ENCODE results near the gene MMD2.

MMD2 gene

DNA sequence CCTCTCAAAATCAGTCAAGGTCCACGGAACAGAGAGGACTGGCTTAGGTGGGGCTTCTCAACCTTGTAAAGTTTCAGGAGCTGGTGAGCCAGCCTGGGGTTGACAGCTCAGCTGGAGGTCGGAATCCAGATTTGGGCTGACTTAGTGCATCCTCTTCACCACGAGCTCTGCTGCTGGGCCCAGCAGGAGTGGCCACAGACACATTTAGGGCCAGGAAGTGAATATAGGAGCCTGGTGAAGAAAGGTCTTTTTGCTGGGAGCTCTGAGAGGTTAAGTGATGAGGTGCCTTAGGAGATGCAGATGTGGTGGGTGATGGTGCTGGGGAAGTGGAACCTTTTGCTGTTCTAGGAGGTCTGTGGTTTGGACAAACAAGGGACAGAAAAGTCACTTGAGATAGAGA, 39.3 kb upstream of the MMD2 start:
- Histone ChIP-seq H3K9me2 (replicated peaks; ENCODE audit: insufficient read depth, low read length) (no peaks in the 10 kb centered on the region), H4K20me1 (ENCODE audit: low read depth, low read length) (no peaks in the 10 kb centered on the region), H3K9me3 (ENCODE audit: insufficient read depth, low read length) (no peaks in the 10 kb centered on the region), H3K27me3 (ENCODE audit: low read length) (no peaks in the 10 kb centered on the region), H2AFZ (ENCODE audit: low read depth, low read length, severe bottlenecking) (no peak overlapping the region), H3K36me3 (ENCODE audit: low read length) (no peaks in the 10 kb centered on the region), H3K9ac (ENCODE audit: low read length) (no peak overlapping the region), H3K4me3 (ENCODE audit: insufficient read depth, low read length, poor library complexity, severe bottlenecking) (no peak overlapping the region), H3K4me2 (ENCODE audit: low read depth, low read length, poor library complexity, severe bottlenecking) (no peak overlapping the region), H3F3A (ENCODE audit: insufficient read depth) (no peaks in the 10 kb centered on the region; the same call in 1 of the 2 replicates), H3K27ac (ENCODE audit: low read depth, low read length) (no peak overlapping the region), H3K79me2 (ENCODE audit: insufficient read depth, low read length) (no peaks in the 10 kb centered on the region)
- TF ChIP-seq EZH2phosphoT487 (conservative IDR thresholded peaks at IDR 0.05; ENCODE audit: low read length): no peak
- TF ChIP-seq, protein P1, sequence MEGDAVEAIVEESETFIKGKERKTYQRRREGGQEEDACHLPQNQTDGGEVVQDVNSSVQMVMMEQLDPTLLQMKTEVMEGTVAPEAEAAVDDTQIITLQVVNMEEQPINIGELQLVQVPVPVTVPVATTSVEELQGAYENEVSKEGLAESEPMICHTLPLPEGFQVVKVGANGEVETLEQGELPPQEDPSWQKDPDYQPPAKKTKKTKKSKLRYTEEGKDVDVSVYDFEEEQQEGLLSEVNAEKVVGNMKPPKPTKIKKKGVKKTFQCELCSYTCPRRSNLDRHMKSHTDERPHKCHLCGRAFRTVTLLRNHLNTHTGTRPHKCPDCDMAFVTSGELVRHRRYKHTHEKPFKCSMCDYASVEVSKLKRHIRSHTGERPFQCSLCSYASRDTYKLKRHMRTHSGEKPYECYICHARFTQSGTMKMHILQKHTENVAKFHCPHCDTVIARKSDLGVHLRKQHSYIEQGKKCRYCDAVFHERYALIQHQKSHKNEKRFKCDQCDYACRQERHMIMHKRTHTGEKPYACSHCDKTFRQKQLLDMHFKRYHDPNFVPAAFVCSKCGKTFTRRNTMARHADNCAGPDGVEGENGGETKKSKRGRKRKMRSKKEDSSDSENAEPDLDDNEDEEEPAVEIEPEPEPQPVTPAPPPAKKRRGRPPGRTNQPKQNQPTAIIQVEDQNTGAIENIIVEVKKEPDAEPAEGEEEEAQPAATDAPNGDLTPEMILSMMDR (IDR thresholded peaks at IDR 0.05; ENCODE audit: insufficient read depth, low read length, poor library complexity, severe bottlenecking): no peak

DNA sequence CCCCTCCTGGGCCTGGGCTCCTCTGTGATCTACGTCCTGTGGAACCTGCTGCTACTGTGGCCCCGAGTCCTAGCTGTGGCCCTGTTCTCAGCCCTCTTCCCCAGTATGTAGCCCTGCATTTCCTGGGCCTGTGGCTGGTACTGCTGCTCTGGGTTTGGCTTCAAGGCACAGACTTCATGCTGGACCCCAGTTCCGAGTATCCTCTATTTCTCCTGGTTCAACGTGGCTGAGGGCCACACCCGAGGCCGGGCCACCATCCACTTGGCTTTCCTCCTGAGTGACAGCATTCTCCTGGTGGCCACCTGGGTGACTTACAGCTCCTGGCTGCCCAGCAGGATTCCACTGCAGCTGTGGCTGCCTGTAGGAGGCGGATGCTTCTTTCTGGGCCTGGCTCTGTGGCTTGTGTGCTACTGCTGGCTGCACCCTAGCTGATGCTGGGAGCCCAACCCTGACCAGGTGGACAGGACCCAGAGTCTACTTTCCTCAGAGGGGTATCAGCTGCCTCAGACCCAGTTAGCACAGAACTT, 37.8 kb upstream of the MMD2 start:
- Histone ChIP-seq H3K9ac (ENCODE audit: low read length) (no peak overlapping the region), H3F3A (ENCODE audit: insufficient read depth) (no peaks in the 10 kb centered on the region), H3K27me3 (ENCODE audit: low read length) (no peaks in the 10 kb centered on the region), H2AFZ (ENCODE audit: low read depth, low read length, severe bottlenecking) (no peak overlapping the region), H3K4me3 (ENCODE audit: insufficient read depth, low read length, poor library complexity, severe bottlenecking) (no peak overlapping the region), H3K36me3 (ENCODE audit: low read length) (peaks cover 3% of the 10 kb centered on the region; the same call in 1 of the 2 replicates), H3K27ac (ENCODE audit: low read depth, low read length) (no peak overlapping the region), H3K9me2 (replicated peaks; ENCODE audit: insufficient read depth, low read length) (no peaks in the 10 kb centered on the region), H3K79me2 (ENCODE audit: insufficient read depth, low read length) (no peaks in the 10 kb centered on the region), H4K20me1 (ENCODE audit: low read depth, low read length) (no peaks in the 10 kb centered on the region), H3K9me3 (ENCODE audit: insufficient read depth, low read length) (no peaks in the 10 kb centered on the region), H3K4me2 (ENCODE audit: low read depth, low read length, poor library complexity, severe bottlenecking) (no peak overlapping the region)
- TF ChIP-seq, protein P1 (IDR thresholded peaks at IDR 0.05; ENCODE audit: insufficient read depth, low read length, poor library complexity, severe bottlenecking): no peak
- TF ChIP-seq EZH2phosphoT487 (conservative IDR thresholded peaks at IDR 0.05; ENCODE audit: low read length): no peak

DNA sequence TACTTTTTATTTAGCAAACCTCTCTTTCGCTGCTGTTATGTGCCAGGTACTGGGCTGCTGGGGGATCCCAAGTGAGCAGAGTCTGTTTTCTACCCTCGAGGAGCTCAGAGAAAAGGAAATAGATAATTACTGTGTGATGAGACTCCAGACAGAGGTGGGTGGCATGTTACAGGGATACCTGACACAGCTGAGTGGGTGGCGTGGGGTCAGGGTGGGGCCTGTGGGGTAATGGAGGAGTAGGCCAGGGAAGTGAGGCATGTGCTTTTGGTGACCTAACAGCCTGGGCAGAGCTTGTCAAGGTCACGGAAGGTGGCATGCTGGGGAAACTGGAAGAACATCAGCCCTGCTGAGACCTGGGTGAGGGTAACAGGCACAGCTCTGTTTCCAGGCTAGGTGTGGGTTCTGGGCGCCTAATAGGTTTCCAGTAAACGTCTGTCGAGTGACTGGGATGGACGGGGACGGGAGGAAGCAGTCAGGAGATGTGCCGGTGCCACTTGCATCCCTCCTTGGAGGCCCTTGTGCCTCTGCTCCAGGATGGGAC, 36.5 kb upstream of the MMD2 start:
- H3K9ac ChIP-seq (ENCODE audit: low read length): no peak overlapping the region
- TF ChIP-seq, protein P1 (IDR thresholded peaks at IDR 0.05; ENCODE audit: insufficient read depth, low read length, poor library complexity, severe bottlenecking): no peak
- no peak for TF ChIP-seq EZH2phosphoT487 (conservative IDR thresholded peaks at IDR 0.05; ENCODE audit: low read length)
- H2AFZ ChIP-seq (ENCODE audit: low read depth, low read length, severe bottlenecking): no peak overlapping the region
- H4K20me1 ChIP-seq (ENCODE audit: low read depth, low read length): no peaks in the 10 kb centered on the region
- H3K36me3 ChIP-seq (ENCODE audit: low read length): peaks cover 7% of the 10 kb centered on the region; the same call in 1 of the 2 replicates
- H3K27me3 ChIP-seq (ENCODE audit: low read length): no peaks in the 10 kb centered on the region
- H3F3A ChIP-seq (ENCODE audit: insufficient read depth): no peaks in the 10 kb centered on the region
- H3K9me3 ChIP-seq (ENCODE audit: insufficient read depth, low read length): no peaks in the 10 kb centered on the region
- H3K4me3 ChIP-seq (ENCODE audit: insufficient read depth, low read length, poor library complexity, severe bottlenecking): no peak overlapping the region
- H3K27ac ChIP-seq (ENCODE audit: low read depth, low read length): no peak overlapping the region
- no peaks in the 10 kb centered on the region for H3K79me2 ChIP-seq (ENCODE audit: insufficient read depth, low read length)
- H3K9me2 ChIP-seq (replicated peaks; ENCODE audit: insufficient read depth, low read length): no peaks in the 10 kb centered on the region
- no peak overlapping the region for H3K4me2 ChIP-seq (ENCODE audit: low read depth, low read length, poor library complexity, severe bottlenecking)
